D721Med (cell line): Measurements from ENCODE around the gene WIF1.

Experiments
- DNase-seq: peaks from one replicate; pipeline ENCODE4 v3.0.0; 2011; ENCODE audit warnings: low spot score; ENCODE audit not compliant: insufficient read length
- FAIRE-seq: peaks from 2 replicates; lab custom pipeline; 2011; peaks lifted over from hg19 to GRCh38; lab: Jason Lieb, UNC
- TF ChIP-seq, protein P1 (sequence below): IDR thresholded peaks from 2 replicates; pipeline ENCODE4 v1.5.1; 2012; ENCODE audit warnings: mild to moderate bottlenecking, control low read depth; ENCODE audit not compliant: insufficient read depth; ENCODE audit errors: missing control alignments

The WIF1 gene

DNA sequence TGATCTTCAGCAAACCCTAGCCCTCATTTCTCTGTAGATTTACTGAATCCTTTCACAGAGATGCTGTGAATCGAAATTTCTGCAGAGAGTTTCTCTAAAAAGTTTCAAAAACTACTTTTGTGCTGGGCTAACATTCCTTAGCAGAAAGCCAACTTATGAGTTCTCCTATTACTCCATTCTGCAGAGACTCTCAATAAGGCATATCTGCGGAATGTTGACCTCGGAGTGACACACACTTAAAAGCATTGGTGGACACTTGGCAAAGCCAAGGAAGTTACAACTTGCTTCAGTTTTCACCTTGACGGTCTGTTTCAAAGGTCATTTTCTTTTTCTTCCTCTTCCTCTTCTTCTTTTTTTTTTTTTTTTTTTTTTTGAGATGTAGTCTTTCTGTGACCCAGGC is 75.8 kb downstream of the WIF1 start:
- TF ChIP-seq, protein P1, sequence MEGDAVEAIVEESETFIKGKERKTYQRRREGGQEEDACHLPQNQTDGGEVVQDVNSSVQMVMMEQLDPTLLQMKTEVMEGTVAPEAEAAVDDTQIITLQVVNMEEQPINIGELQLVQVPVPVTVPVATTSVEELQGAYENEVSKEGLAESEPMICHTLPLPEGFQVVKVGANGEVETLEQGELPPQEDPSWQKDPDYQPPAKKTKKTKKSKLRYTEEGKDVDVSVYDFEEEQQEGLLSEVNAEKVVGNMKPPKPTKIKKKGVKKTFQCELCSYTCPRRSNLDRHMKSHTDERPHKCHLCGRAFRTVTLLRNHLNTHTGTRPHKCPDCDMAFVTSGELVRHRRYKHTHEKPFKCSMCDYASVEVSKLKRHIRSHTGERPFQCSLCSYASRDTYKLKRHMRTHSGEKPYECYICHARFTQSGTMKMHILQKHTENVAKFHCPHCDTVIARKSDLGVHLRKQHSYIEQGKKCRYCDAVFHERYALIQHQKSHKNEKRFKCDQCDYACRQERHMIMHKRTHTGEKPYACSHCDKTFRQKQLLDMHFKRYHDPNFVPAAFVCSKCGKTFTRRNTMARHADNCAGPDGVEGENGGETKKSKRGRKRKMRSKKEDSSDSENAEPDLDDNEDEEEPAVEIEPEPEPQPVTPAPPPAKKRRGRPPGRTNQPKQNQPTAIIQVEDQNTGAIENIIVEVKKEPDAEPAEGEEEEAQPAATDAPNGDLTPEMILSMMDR: no peak
- DNase-seq: no peak
- FAIRE-seq: no peak

DNA sequence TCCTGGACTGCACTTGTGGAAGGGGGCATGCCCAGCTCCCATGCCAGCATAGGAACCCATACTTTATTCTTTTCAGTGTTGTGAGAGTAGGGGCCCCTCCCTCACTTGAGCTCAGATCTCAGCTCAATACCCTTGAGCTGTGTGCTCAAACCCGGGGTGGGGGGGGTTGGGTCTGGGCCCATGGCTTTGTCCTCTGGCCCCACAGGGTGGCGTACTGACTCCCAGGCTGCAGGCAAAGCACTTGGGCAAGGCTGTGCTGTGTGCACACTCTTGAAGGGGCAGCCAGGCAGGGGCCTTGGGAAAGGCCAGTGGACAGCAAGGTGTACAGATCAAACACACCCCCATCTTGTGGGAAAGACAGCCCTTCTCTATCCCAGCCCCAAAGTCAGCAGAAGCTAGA is 81.8 kb downstream of the WIF1 start:
- DNase-seq (no peak), FAIRE-seq (no peak)
- TF ChIP-seq, protein P1: no peak

DNA sequence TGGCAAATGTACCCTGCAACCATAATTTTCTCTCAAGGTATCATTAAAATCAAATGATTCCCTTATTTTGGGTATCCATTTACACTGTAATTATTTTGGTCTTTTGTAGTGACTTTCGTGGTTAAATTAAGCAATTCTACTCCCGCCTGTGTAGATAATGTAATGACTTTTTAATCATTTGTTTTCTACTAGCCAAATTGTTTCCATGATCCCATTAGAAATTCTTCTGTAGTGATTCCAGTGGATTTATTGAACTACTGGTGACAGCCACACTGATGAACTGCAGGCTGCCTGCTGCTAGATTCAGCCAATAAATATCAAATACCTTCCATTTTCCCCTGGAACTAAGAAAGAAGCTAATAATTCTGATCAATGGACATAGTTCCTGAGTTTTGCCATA is 96.0 kb downstream of the WIF1 start:
- DNase-seq (no peak), FAIRE-seq (no peak)
- TF ChIP-seq, protein P1: no peak

DNA sequence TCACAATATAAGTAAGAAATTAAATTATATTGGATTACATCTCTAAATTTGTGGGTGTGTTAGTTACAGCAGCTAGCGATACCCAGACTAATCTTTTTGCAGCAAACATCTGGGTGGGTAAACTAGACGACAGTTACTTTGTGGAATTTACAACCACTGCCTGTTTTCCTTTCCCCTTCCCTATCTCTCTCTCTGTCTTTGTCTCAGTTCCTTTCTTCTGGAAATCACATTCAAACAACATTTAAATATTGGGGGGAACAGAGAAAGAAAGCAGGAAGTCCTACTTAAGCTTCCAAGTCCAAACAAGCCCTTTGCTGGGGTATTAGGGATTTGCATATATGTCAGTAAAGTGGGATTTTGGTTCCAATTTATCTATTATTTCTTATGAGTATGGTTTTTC is 97.6 kb downstream of the WIF1 start:
- DNase-seq: no peak
- FAIRE-seq: no peak

DNA sequence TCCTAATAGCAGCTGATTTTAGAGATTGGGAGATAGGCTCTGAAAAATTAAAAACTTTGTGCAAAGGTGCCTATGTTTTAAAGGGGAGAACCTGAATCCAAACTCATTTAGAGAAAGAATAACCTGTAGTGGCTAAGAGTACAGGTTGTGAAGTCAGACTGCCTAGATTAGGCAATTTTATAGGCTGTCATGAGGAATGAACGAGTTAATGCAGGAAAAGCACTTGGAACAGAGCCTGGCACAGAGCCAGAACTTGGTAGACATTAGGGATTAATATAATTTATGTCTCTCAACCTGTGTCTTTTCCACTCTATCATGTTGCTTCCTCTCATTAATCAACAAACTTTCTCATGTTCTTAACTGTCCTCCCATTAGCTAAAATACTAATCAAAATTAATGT is 98.1 kb downstream of the WIF1 start:
- FAIRE-seq (no peak), DNase-seq (no peak)
- TF ChIP-seq, protein P1: no peak

More for the DNA sequence above, 97.6 kb downstream of the WIF1 start:
- TF ChIP-seq, protein P1: no peak

DNA sequence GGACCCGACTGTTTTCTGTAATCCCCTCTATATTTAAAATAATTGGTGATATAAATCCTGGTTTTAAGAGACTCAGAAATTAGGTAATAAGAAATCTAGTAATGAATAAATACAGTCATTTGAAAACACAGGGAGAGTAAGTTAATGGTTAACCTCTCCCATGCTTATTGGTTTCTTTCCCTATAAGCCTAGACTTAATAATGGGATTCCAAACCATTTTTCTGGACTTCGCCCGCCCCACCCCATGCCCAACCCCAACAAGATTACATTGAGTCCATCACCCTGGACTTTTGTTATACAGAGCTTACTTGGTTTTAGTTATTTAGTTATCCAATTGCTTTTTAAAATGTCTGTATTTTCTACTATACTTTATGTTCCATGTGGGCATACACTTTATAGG is 98.7 kb downstream of the WIF1 start:
- TF ChIP-seq, protein P1: no peak
- no peak for DNase-seq
- FAIRE-seq: no peak

DNA sequence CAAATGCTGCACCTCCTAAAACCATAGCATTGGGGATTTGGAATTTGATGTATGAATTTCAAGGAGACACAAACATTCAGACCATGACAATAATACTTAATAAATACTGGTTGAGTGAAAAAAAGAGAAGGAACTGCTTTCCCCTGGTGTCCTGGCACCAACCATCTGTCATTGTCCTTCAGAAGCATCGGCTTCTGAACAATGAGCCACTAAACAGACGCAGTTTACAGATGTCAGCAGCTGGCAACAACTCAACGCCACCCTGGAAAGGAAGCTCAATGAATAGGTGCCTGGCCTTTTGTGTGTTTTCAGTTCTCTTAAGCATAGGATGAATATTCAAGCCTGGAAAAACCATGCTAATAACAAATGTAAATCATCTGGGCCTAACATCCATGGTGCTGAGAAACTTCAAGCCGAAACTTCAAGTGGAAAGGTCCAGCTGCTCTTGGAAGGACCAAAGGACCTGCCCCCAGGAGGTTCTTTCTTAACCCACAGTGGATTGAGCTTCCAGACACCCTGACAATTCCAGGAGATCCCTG is 101.3 kb downstream of the WIF1 start:
- DNase-seq: no peak
- TF ChIP-seq, protein P1: no peak
- FAIRE-seq: no peak
